Midbrain (tissue), 1 donor: ENCODE measurements around the gene COPG2.
"Not testable (repeated sequence)": the region's sequence is repeated elsewhere in the genome, so short reads cannot be mapped to it uniquely, and the experiment has no call there.

ENCODE experiments used
- DNase-seq: peaks from one replicate; lab custom pipeline; 2025; lab: John Stamatoyannopoulos, UW

The COPG2 gene

DNA sequence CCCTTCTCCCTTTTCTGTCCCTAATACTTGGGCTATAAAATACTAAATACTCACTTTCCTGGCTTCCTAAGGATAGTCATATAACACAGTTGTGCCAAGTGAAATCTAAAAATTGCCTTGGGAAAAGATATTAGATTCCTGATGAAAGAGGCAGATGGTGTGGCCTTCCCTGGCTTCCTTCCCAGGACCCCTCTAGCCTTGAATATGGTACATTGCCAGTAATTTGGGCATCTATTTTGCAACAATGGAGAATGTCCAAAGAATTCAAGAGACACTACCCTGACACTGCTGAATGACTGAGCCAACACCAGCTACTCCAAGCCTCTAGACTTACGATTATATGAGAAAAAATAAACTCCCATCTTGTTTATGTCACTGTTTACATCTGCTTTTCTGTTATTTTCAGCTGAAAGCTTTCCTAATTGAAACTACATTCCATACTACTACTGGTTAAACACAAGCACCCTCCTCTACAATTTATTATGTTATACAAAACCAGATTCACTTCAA lies 17.9 kb downstream of the COPG2 start:
- DNase-seq: no peak

DNA sequence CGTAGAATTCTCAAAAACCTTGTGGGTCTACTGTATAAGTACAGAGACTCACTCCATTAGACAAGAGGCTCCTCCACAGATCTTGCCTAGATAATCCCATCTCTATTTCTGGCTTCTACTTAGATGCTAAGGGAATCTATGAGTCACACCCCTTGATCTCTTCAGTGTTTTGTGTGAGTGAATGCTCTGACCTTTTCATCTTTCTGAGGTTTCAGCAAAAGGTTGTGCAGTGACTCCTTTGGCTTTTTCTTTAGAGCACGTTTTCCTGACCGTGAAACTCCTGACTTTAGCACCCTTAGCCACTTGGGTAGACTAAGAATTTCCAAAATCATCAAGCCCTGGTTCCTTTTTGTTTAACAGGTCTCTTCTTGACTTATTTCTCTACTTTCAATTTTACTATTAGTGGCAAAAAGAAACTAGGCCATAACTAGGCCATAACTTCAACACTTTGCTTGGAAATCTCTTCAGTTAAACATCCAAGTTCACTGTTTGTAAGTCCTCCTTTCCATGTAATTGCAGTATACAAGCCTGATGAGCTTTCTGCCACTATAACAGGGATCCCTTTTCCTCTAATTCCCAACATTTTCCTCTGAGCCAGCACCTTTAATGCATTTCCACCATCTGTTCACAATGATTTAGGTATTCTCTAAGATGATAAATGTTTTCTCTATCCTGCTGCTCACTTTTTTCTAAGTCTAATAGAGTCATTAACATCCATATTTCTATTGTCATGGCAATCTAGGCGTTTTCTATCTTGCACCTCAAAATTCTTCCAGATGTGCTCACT lies 19.4 kb downstream of the COPG2 start:
- DNase-seq: no peak

DNA sequence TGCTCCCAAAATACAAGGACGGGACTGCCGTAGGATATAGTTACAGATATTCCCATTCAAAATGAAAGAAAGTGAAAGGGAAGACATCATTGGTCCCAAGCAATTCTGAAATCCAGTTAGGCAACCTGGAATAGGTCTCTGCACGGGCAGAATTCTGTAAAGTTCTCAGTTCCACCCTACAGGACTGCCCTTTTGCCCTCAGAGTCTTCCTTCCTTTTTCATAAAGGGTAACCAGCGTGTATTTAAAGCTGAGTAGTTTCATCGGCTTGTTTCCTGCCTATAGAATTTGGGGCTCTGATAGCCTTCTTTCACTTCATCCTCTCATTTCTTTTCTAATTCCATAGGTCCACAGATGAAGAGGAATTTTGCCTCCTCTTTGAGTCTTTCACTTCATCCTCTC lies 20.0 kb downstream of the COPG2 start:
- DNase-seq: no peak

DNA sequence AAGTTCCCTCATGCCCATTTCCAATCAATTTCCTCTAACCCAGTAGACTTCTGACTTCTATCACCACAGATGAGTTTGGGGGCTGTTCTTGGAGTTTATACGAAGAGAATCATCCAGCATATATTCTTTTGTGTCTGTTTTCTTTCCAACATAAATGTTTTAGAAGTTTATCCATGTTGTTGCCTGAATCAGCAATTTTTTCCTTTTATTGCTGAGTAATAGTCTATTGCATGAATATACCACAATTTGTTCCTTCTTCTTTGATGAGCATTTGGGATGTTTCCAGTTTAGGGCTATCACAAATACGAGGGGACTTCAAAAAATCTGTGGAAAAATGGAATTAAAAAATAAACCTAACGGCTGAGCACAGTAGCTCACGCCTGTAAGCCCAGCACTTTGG lies 26.2 kb downstream of the COPG2 start:
- no peak for DNase-seq

DNA sequence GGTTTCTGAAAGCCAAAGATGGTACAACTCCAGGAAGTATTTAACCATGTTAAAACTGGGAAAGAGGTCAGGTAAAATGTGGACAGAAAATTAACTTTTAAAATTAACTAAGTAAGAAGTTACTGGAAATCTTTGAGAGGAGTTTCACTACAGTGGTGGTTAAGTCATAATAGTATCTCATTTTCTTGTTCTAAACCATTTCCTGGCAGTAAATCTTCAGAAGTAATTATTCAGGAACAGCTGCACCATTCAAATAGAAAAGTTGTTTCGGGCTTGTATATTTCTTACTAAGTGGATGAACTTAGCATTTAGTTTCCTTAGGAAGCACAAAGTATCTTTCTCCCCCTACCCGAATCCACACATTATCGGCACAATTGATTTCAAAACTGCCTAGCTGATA lies 27.1 kb downstream of the COPG2 start:
- DNase-seq: no peak

DNA sequence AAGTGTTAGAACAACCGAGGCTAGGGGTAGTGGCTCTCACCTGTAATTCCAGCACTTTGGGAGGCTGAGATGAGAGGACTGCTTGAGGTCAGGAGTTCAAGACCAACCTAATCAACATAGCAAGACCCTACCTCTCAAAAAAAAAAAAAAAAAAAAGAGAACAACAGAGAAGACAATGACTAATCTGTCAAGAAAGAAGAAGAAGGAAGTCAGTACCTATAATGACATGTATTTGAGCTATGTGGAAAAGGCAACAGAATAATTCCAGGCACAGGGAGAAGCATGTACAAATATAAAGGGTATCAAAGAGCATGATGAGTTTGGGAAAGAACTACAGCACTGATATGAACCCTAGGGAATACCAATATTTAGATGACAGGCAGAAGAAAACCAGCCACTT lies 27.5 kb downstream of the COPG2 start:
- DNase-seq: no peak

DNA sequence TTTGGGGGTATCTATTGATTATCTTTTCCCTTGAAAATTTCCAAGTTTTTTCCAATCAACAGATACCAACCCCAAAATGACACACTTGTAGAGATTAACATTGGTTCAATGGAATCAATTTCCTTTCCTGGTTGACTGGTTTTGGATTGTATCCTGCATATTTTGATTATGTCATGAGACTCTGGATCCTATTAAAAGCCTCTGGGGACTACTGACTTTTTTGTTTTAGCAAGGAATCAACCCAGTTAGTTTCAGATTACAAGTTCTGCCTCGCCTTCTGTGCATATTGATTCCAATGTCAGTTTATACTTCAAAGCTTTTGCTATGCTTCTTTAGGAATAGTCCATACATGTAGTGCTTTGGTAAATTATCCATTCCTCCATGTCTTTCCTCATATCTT lies 29.2 kb downstream of the COPG2 start:
- DNase-seq: no peak

DNA sequence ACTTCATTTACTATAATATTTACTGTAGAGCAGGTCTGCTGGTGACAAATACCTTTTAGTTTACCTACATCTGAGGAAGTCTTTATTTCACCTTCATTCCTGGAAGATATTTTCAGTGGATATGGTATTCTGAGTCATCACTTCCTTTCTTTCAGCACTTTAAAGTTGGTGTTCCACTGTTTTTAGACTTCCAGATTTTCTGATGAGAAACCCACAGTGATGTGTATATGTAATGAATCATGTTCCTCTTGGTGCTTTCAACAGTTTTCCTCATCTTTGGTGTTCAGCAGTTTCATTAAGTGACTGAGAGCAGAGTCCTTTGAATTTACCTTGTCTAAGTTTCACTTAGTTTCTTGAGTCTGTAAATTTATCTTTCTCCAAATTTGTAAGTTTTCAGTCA lies 36.4 kb downstream of the COPG2 start:
- no peak for DNase-seq

DNA sequence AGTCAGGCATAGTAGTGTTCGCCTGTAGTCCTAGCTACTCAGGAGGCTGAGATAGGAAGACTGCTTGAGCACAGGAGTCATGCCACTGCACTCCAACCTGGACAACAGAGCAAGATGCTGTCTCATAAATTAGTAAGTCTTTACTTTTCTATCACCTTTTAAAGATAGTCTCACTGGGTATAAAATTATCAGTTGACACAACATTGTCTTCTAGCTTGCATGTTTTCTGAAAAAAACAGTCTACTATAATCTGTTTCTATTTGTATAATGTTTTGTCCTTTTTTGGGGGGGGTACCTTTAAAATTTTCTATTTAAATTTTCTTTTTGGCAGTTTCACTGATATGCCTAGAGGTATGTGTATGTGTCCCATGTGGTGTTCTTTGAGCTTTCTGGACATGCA lies 39.6 kb downstream of the COPG2 start:
- DNase-seq: no peak

DNA sequence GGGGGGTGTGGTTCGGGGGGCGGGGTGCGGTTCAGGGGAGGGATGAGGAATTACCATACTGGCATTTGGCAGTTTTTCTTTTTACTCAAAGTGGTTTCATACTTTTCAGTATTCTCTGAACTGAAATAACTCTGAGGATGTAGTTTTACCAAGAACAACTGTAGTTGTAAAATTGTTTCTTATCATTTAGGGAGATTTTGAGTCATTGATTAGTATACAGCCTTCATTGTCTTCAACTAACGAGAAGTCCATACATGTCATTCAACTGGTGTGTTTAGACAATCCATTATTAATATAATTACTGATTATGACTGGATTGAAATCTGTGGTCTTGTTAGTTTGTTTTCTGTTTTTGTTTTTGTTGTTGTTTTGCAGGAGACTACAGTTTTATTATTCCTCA lies 40.8 kb downstream of the COPG2 start:
- DNase-seq: no peak

DNA sequence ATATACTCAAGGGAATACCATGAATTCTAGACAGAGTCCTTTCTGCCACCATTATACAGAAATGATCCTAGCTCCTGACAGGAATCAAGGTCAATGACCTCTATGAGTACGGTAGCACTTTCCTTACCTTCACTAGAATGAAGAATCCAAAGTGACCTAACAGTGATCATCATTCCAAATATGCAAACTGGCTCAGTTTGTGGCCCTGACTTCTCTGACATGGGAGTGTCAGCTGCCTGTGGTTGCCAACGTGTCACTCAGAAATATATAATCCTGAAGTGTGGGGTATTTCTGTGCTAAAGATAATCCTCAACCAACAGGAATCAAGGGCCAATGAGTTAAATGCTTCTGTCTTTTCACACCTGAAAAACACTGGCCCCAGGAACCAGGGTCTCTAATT lies 45.7 kb downstream of the COPG2 start:
- DNase-seq: no peak

DNA sequence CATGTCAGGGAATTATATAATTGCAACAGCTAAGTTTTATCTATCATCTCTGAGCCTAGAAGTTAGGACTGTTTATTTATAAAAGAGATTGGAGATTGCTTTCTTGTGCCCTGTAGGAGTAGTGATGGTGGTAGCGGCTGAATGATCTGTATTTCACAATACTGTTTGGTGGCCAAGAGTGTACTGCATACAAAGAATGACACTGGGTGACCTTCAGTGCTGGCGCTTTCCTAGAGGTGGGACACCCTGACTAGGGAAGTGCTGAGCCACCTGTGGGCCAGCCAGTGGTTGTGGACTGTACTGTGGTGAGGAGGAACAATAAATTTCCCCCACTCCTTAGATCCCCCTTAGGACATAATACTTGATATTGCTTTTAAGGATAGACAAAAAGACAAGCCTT lies 53.0 kb downstream of the COPG2 start:
- no peak for DNase-seq

DNA sequence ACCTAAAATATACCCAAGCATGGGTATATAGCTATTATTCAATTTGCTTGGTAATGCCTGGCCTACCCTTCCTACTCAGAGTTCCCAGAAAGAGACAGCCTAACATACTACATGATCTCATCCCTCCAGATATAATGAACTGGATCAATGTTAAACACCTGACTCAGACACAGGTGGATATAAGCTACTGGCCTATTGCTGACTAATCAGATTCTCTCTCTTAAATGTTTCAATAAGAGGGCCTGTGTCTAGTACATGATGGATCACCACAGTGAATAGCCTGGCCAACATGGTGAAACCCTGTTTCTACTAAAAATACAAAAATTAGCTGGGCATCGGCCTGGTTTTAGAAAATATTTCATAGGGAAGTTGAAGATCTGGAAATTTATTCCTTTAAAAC lies 54.1 kb downstream of the COPG2 start:
- DNase-seq: no peak

DNA sequence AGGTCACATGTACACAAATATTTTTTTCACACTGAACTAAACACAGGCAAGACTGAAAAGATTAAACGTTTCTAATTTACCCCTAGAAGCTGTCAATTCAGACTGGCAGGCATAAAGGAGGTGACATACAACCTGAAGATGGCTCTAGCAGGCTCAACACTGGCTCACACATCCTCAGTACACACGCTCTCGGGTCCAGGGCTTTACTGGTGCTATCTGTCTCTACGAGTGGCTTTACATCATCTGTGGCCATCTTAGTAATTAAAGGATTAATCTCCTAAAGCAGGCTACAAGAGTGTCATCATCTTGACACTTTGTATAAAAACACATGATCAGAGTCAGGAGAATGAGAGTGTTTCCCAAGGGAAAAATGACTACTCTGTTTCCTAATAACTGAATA lies 57.3 kb downstream of the COPG2 start:
- DNase-seq: no peak

DNA sequence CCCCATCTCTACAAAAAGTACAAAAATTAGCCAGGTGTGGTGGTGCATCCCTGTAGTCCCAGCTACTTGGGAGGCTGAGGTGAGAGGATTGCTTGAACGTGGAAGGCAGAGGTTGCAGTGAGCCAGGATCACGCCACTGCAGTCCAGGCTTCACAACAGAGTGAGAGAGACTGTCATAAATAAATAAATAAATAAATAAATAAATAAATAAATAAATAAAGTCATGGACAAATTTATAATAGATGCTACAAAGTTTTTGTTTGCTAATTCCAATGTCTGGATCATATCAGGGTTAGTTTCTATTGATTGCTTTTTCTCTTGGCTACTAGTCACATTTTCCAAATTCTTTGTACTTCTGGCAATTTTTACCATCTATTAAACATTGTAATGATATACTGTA lies 61.5 kb downstream of the COPG2 start:
- not testable (repeated sequence) for DNase-seq

DNA sequence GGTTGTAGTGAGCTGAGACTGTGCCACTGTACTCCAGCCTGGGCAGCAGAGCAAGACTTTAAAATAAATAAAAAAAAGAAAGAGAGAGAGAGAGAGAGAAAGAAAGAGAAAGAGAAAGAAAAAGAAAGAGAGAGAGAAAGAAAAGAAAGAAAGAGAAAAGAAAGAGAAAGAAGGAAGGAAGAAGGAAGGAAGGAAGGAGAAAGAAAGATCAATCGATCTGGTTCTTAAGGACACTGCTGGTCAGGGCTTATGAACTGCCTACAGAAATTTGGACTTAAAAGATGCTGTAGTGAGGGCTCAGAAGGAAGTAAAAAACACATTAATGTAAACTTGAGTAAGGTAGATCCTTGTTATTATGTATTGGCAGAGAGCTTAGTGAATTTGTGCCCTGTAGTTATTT lies 62.4 kb downstream of the COPG2 start:
- no peak for DNase-seq

DNA sequence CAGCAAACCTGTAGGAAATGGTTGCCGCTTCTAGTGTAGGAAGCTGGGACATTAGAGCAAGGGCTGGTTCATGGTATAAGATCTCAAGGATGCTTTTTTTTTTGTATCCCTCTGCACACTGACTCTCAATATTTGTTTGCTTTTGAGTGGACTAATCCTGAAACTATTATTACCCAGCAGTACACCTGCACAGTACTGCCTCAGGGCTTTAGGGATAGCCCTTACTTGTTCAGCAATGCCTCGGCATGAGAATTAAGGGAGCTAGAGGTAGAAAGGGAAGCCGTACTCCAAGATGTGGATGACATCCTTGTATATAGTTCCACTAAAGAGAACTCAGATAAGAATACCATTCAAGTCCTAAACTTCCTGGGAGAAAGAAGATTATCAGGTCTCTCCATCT lies 70.5 kb downstream of the COPG2 start:
- DNase-seq: no peak

DNA sequence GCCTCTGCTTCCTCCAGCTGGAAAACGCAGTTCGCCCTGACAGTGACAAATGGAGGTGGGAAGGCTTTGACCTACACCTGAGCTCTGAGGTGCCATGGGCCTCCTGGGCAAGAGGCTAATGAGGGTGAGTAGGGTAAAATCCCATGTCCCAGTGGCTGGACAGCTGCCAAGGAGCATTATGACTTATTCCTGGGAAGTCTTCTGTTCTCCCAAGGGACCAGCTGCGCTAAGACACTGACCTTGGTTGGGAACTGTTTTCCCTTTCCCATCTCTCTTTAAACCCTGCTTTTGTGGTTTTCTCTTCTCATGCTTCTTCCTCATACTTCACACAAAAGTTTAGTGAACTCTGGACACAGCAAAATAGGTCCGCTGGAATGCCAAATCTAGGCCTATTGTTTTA lies 72.6 kb downstream of the COPG2 start:
- DNase-seq: no peak

DNA sequence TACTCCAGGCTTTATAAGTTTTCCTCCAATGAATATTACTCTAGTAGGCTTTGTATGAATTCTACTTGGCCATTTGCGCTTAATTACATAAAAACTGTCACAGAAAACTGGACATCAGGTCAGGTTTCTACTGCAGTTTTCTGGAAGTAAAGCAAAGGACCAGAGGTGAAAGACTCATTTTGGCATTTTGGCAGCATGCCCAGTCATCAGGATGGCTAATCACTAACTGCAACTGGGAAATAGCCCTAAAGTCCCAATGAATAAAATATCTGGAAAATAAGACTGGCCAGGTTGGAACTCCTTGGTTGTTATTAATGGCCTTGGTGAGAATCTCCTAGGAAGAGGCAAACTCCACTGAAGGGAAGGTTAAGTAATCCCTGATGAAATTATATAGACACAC lies 75.5 kb downstream of the COPG2 start:
- DNase-seq: no peak

DNA sequence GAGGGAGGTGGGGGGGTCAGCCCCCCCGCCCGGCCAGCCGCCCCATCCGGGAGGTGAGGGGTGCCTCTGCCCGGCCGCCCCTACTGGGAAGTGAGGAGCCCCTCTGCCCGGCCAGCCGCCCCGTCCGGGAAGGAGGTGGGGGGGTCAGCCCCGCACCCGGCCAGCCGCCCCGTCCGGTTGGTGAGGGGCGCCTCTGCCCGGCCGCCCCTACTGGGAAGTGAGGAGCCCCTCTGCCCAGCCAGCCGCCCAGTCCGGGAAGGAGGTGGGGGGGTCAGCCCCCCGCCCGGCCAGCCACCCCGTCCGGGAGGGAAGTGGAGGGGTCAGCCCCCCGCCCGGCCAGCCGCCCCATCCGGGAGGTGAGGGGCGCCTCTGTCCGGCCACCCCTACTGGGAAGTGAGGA lies 77.1 kb downstream of the COPG2 start:
- DNase-seq: not testable (repeated sequence)

DNA sequence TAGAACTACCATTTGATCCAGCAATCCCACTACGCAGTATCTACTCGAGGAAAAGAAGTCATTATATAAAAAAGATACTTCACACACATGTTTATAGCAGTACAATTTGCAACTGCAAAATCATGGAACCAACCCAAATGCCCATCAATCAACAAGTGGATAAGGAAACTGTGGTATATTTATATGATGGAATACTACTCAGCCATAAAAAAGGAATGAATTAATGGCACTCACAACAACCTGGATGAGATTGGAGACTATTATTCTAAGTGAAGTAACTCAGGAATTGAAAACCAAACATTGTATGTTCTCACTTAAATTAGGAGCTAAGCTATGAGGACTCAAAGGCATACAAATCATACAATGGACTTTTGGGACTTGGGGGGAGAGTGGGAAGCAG lies 82.6 kb downstream of the COPG2 start:
- DNase-seq: not testable (repeated sequence)

DNA sequence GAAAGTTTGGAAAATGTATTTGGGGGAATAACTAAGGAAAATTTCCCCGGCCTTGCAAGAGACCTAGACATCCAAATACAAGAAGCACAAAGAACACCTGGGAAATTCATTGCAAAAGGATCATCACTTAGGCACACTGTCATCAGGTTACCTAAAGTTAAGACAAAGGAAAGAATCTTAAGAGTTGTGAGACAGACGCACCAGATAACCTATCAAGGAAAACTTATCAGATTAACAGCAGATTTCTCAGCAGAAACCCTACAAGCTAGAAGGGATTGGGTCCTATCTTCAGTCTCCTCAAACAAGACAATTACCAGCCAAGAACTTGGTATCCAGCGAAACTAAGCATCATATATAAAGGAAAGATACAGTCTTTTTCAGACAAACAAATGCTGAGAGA lies 93.4 kb downstream of the COPG2 start:
- not testable (repeated sequence) for DNase-seq

DNA sequence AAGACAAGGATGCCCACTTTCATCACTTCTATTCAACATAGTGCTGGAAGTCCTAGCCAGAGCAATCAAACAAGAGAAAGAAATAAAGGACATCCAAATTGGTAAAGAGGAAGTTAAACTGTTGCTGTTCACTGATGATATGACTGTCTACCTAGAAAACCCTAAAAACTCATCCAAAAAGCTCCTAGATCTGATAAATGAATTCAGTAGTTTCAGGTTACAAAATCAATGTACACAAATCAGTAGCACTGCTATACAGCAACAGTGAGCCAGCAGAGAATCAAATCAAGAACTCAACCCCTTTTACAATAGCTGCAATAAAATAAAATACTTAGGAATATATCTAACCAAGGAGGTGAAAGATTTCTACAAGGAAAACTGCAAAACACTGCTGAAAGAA lies 98.4 kb downstream of the COPG2 start:
- not testable (repeated sequence) for DNase-seq

DNA sequence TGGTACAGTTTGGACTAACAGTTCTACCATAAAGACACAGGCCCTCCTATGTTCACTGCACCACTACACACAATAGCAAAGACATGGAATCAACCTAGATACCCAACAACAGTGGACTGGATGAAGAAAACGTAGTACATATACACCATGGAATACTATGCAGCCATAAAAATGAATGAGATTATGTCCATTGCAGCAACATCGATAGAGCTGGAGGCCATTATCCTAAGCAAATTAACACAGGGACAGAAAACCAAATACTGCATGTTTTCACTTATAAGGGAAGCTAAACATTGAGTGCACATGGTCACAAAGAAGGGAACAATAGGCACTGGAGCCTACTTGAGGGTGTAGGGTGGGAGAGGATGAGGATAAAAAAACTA lies 101.7 kb downstream of the COPG2 start:
- no peak for DNase-seq
